LNCAP (cell line): ENCODE measurements around the gene WIPI1.

Source experiments
- CTCF ChIP-seq: fragments of 450-650 bp; IDR thresholded peaks from 2 replicates; pipeline ENCODE4 v1.5.1; 2017; ENCODE audit warnings: mild to moderate bottlenecking

WIPI1 gene

DNA sequence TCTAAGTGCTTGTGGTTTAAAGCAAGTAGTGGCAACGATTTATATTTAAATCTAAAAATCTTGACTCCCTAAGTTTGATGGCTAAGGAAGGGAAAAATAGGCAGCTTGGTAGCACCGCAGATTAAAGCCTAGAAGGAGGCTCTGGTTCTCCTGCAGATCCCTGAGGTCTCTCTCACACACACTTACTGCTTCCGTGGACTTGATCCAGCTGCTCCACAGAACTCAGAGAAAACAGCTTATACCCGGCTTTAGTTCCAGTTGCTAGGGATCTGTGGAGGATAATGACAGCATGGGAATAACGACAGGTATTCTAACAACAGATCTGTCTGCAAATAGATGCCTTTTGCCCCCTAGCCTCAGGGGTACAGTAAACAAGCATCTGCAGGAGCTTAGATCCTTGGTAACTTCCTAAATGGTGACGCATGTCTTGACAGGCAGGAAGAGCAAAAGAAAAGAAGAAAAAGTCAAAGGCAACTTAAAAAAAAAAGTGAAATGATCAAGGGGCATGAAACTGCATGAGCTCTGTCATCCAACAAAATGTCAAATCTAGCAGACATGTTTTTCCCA lies 4.5 kb downstream of the WIPI1 start:
- no peak for TF ChIP-seq CTCF

DNA sequence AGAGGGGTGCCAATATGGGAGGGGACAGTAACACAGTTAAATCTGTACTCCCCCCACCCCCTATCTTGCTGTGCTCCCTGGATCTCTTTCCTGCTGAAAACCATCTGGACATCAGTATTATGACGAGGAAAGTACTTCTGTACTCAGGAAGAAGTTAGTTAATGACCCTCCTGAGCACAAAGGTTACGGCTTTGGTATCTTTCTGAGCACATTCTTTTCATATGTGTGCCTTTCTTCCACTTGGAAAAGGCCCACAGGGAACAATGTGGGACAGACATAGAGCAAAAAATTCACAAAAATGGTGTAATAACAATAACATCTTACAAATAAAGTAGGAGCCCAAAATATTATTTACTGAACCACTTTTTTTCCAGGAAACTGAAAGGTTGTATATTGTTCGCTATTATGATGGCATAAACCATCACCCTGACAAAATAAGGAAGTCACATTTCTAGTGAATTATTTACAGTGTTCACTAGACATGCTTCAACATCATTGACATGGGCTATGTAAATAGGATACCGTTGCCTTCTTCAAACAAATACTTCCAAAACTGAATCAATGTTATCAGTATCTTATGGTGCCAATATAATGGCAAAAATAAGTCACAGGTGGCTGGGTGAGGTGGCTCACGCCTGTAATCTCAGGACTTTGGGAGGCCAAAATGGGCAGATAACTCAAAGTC lies 5.5 kb downstream of the WIPI1 start:
- no peak for TF ChIP-seq CTCF

DNA sequence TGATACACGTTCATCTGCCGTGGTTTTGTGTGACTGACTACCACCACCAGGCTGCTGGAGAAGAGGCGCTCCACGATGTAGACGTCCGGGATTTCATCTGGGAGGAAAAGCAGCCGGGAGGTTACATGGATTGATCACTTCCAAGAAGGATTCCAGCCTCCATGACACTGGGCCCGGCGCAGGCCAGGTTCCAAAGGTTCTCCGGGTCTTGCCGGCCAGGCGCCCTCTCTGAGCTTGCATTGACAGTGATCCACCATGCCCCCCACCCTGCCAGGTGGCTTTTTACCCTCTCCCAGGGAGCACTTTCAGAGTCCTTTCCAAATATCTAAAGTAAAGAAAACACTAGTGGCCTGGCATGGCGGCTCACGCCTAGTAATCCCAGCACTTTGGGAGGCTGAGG lies 6.5 kb downstream of the WIPI1 start:
- TF ChIP-seq CTCF: no peak

- TF ChIP-seq CTCF: no peak
Measured at GRCh38 chr17:68450391-68450790, 6.9 kb downstream of the WIPI1 start.

- TF ChIP-seq CTCF: no peak
Measured at GRCh38 chr17:68449021-68449739, 8.1 kb downstream of the WIPI1 start.

- TF ChIP-seq CTCF: no peak
Measured at GRCh38 chr17:68446626-68447041, 10.7 kb downstream of the WIPI1 start.

- no peak for TF ChIP-seq CTCF
Measured at GRCh38 chr17:68445671-68446070, 11.6 kb downstream of the WIPI1 start.
